GM21360 (cell line): ENCODE data around the gene TMPRSS13.

ENCODE experiments used
- ATAC-seq: cut with Tn5 transposase; IDR thresholded peaks from one replicate; pipeline ENCODE4 v1.9.1; 2021; ENCODE audit warnings: mild to moderate bottlenecking, moderate library complexity; ENCODE audit not compliant: unreplicated experiment

Gene TMPRSS13

DNA sequence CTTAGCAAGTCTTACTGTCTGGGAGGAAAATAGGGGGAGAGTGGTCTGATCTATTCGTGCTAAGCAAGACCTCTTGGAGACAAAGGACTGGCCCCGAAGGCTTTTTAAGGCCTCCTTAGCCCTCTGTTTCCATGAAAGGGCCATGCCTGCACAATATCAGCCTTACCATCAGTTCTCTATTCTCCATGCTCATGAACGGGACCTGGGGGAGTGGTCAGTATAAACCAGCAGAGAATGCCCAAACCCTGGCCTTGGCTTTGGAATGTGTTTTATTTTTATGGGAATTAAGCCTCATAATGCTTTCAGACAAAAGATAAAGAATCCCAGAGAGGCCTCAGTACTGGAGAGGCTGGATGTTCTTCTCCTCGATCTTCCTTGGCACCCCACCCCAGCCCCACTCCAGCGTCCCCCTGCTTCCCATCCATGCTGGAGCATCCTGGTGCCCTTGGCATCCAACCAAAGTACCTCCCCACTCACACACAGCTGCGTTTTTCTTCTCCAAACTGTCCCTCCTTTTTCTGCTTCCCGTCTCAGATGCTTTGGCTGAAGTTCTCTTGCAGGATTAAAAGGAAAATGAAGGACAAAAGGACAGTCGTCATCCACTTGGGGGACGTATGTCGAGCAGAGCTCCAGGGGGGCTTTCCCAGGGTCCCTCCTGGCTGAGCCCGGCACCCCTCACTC, 71.3 kb downstream of the TMPRSS13 start:
- no peak for ATAC-seq

GRCh38 chr11:117855912-117856651, 73.1 kb downstream of the TMPRSS13 start:
- ATAC-seq = no peak

GRCh38 chr11:117855186-117855845, 73.9 kb downstream of the TMPRSS13 start:
- no peak for ATAC-seq

GRCh38 chr11:117852309-117852708, 76.9 kb downstream of the TMPRSS13 start:
- no peak for ATAC-seq

GRCh38 chr11:117851852-117852251, 77.3 kb downstream of the TMPRSS13 start:
- ATAC-seq = no peak

DNA sequence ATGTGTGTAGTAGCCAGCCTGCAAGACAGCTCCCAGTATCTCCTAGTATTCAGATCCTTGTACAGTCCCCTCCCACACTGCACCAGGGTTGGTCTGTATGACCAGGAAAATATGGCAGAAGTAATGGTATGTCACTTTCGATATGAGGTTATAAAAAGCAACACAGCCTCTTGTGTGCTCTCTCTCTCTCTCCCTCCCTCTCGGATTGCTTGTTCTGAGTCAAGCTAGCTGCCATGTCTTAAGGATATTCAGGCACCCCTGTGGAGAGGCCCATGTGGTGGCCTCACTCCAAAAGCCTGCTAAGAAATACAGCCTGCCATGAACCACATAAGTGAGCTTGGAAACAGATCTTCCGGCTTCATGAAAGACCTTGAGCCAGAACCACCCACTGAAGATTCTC, 78.1 kb downstream of the TMPRSS13 start:
- ATAC-seq = no peak
